K562 (cell line): ENCODE data around the gene DPH1. TPM values are rescaled to one million over a fixed set of nuclear protein-coding genes. Genes with fewer than 3 reads are reported as not detected.

Experiments
- CBX8 ChIP-seq: fragments of 200-600 bp; sonication (generic); IDR thresholded peaks from 2 replicates; pipeline ENCODE4 v1.6.1; 2012; ENCODE audit warnings: borderline replicate concordance, mixed run types, low read depth, mild to moderate bottlenecking, moderate library complexity, mixed read lengths, low read length, control low read depth, inconsistent platforms; ENCODE audit not compliant: poor library complexity, severe bottlenecking; ENCODE audit errors: extremely low read depth
- CEBPG ChIP-seq, 3 experiments: fragments of 200-800 bp in 1 of 3; sonication (Bioruptor generic) in 1 of 3; sonication (generic) in 1 of 3; formaldehyde crosslinking in 1 of 3; IDR thresholded peaks in 2 of 3; conservative IDR thresholded peaks in 1 of 3; 2 replicates each; pipeline versions ENCODE4 v1.6.1 to v1.8.0; 2016 to 2022; ENCODE audit warnings: missing compliant biosample characterization in 2 of 3, missing genetic modification characterization in 2 of 3, mild to moderate bottlenecking in 1 of 3, missing genetic modification reagents in 1 of 3
- CXXC5 ChIP-seq: fragments of 250-450 bp; sonication (Bioruptor Pico); IDR thresholded peaks from 2 replicates; pipeline ENCODE4 v1.8.0; 2022; ENCODE audit warnings: inconsistent platforms, mild to moderate bottlenecking, moderate library complexity
- ETV6 ChIP-seq, 3 experiments: fragments of 150-350 bp in 1 of 3; sonication (generic) in 1 of 3; formaldehyde crosslinking in 1 of 3; IDR thresholded peaks; 2 replicates each; pipeline versions ENCODE4 v1.6.1 to v1.8.0; 2014 to 2022; ENCODE audit warnings: borderline replicate concordance in 2 of 3, low read depth in 2 of 3, antibody characterized with exemption in 1 of 3, low read length in 1 of 3, mild to moderate bottlenecking in 1 of 3, missing genetic modification reagents in 1 of 3
- GABPB1 ChIP-seq: sonication (generic); formaldehyde crosslinking; IDR thresholded peaks from 2 replicates; pipeline ENCODE4 v1.8.0; 2022; ENCODE audit warnings: mild to moderate bottlenecking, missing genetic modification reagents
- HMGN3 ChIP-seq: IDR thresholded peaks from 2 replicates; pipeline ENCODE4 v1.6.1; 2011; ENCODE audit warnings: borderline replicate concordance, low read depth, mild to moderate bottlenecking, mixed read lengths, low read length; ENCODE audit not compliant: insufficient read length; ENCODE audit errors: extremely low read depth
- KLF1 ChIP-seq: fragments of 450-650 bp; IDR thresholded peaks from 2 replicates; pipeline ENCODE4 v1.6.1; 2016; ENCODE audit warnings: missing genetic modification characterization, missing compliant biosample characterization
- MED1 ChIP-seq: sonication (generic); formaldehyde crosslinking; IDR thresholded peaks from 2 replicates; pipeline ENCODE4 v1.8.1; 2023; ENCODE audit warnings: missing genetic modification reagents, borderline replicate concordance
- MYNN ChIP-seq, 2 experiments: sonication (generic); formaldehyde crosslinking in 1 of 2; IDR thresholded peaks; 2 replicates each; pipeline versions ENCODE4 v1.5.0 to v1.6.1; 2016 to 2020; ENCODE audit warnings: antibody characterized with exemption in 1 of 2, missing genetic modification reagents in 1 of 2
- SIN3B ChIP-seq: fragments of 450-650 bp; IDR thresholded peaks from 2 replicates; pipeline ENCODE4 v1.6.1; 2017; ENCODE audit warnings: low read depth, mild to moderate bottlenecking, moderate library complexity
- SMAD2 ChIP-seq: fragments of 150-350 bp; IDR thresholded peaks from 2 replicates; pipeline ENCODE4 v1.6.1; 2014; ENCODE audit warnings: low read depth, mild to moderate bottlenecking, low read length
- TBP ChIP-seq: optimal IDR thresholded peaks from 2 replicates; pipeline ENCODE3; 2011; ENCODE audit warnings: low read depth, low read length, improper control_type of control experiment
- TEAD1 ChIP-seq, 2 experiments: fragments of 450-650 bp in 1 of 2; sonication (generic) in 1 of 2; formaldehyde crosslinking; IDR thresholded peaks; 2 replicates each; pipeline versions ENCODE4 v1.4.0 to v1.8.0; 2020 to 2022; ENCODE audit warnings: mild to moderate bottlenecking in 2 of 2, missing genetic modification reagents in 1 of 2
- TGIF2 ChIP-seq: sonication (generic); formaldehyde crosslinking; IDR thresholded peaks from 2 replicates; pipeline ENCODE4 v1.8.1; 2022; ENCODE audit warnings: mild to moderate bottlenecking, missing genetic modification reagents, moderate library complexity
- ZNF224 ChIP-seq: sonication (generic); formaldehyde crosslinking; IDR thresholded peaks from 2 replicates; pipeline ENCODE4 v1.8.0; 2022; ENCODE audit warnings: mild to moderate bottlenecking, missing genetic modification reagents
- polyA plus RNA-seq, 8 experiments: library from polyadenylated mRNA; depleted of rRNA in 4 of 8; stranded (reverse) in 5 of 8; unstranded in 3 of 8; fragments of >200 nt; fragmentation: Nextera tagmentation in 2 of 8; fragmentation: Illumina TruSeq in 1 of 8; extraction: Ambion mirVana in 2 of 8; extraction: Trizol in 1 of 8; gene quantifications; 2 replicates each; pipeline versions ENCODE4 v1.2.1 to v1.2.3, GENCODE V29; 2011 to 2014; ENCODE audit warnings: inconsistent platforms in 1 of 8, missing spikeins in 1 of 8
- total RNA-seq, 7 experiments: library from RNA; depleted of rRNA in 6 of 7; stranded (reverse); fragments of >200 nt in 6 of 7; fragmentation: Illumina TruSeq in 2 of 7; extraction: Trizol in 2 of 7; gene quantifications; 2 replicates each; pipeline versions ENCODE4 v1.2.1 to v1.2.3, GENCODE V29; 2011 to 2021; ENCODE audit warnings: low replicate concordance in 1 of 7
- TF ChIP-seq, protein P1 (sequence below): IDR thresholded peaks from 2 replicates; pipeline ENCODE4 v1.6.1; 2016; ENCODE audit warnings: missing genetic modification characterization, missing compliant biosample characterization
- TF ChIP-seq, protein P2 (sequence below): sonication (generic); formaldehyde crosslinking; IDR thresholded peaks from 2 replicates; pipeline ENCODE4 v1.4.0; 2020; ENCODE audit warnings: mild to moderate bottlenecking, missing genetic modification reagents
- TF ChIP-seq, protein P3 (sequence below): conservative IDR thresholded peaks from 2 replicates; pipeline ENCODE4 v1.6.1; 2011; ENCODE audit warnings: low read depth, mild to moderate bottlenecking, low read length; ENCODE audit not compliant: control insufficient read depth
- TF ChIP-seq, protein P4 (sequence below): fragments of 250-450 bp; sonication (Bioruptor Pico); IDR thresholded peaks from 2 replicates; pipeline ENCODE4 v1.5.0; 2021

The DPH1 gene
- total and polyA plus RNA-seq, 9 of the 15 experiments (the other 6 are each of a cell fraction or from before 2014, with no cell fraction given): 0.42 to 40.6 (median 20.2) TPM

DNA sequence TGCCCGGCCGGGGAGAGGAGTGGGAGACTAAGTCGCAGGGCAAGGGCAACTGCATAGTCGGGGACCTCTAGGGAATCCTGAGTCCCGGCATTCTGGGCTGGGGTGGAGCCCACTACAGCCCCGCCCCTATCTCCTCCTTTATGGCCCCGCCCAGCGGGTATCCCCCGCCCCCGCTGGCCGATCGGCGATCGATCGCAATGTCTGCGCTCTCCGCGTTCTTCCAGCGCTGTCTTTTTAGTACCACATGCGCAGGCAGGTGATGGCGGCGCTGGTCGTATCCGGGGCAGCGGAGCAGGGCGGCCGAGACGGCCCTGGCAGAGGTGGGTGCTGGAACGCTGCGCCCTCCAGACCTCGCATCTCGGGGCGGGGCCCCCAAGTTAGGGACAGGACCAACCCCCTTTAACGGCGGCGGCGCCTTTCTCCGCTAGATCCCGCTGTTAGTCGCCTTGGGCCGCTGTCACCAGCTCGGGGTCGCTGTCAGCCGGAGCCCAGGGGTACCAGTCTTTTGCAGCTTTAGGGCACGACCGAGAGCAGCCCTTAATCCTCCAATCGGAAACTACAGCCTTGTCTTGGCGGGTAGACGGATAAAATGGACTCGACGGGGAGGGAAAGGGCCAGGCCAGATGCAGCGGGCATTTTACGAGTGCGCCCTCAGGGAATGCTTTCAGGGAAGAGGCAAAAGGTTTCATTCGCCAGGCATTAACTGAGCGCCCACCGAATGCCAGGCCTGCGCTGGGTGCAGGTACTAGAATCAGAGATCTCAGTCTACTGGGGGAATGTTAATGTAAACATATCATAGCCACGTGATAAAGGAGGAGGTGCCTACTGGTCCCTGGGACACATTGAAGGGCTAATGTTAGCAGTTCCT lies at the start of gene DPH1 (continued):
- TF ChIP-seq TBP (peak; percentile 70), ZNF224 (CRISPR knock-in tag) (no peak), KLF1 (tag) (no peak), MED1 (no peak), HMGN3 (peak; percentile 48), MYNN (IDR thresholded peaks at IDR 0.05) (no peak), MYNN (CRISPR knock-in tag; IDR thresholded peaks at IDR 0.05) (no peak), GABPB1 (CRISPR knock-in tag) (peak; percentile 66; the same call in 1 of the 2 replicates), ETV6 (IDR thresholded peaks at IDR 0.05; ENCODE audit: borderline replicate concordance in 1 of 2, low read depth in 2 of 2, low read length in 1 of 2) (no peak), ETV6 (CRISPR knock-in tag; IDR thresholded peaks at IDR 0.05; ENCODE audit: borderline replicate concordance) (no peak), SMAD2 (no peak), CXXC5 (CRISPR knock-in tag) (peak; percentile 42), CBX8 (no peak), TEAD1 (CRISPR knock-in tag; IDR thresholded peaks at IDR 0.05) (peak in 1 of 2 experiments; percentile 64; a peak in 1 of 4 replicates), TGIF2 (no peak), SIN3B (peak; percentile 71), CEBPG (CRISPR knock-in tag; IDR thresholded peaks at IDR 0.05) (no peak; the same call in 1 of the 2 replicates), CEBPG (tag; conservative IDR thresholded peaks at IDR 0.05 in 1 of 2, IDR thresholded peaks at IDR 0.05 in 1 of 2) (no peak)
- TF ChIP-seq, protein P1, sequence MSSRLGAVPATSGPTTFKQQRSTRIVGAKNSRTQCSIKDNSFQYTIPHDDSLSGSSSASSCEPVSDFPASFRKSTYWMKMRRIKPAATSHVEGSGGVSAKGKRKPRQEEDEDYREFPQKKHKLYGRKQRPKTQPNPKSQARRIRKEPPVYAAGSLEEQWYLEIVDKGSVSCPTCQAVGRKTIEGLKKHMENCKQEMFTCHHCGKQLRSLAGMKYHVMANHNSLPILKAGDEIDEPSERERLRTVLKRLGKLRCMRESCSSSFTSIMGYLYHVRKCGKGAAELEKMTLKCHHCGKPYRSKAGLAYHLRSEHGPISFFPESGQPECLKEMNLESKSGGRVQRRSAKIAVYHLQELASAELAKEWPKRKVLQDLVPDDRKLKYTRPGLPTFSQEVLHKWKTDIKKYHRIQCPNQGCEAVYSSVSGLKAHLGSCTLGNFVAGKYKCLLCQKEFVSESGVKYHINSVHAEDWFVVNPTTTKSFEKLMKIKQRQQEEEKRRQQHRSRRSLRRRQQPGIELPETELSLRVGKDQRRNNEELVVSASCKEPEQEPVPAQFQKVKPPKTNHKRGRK (tag): no peak
- TF ChIP-seq, protein P2, sequence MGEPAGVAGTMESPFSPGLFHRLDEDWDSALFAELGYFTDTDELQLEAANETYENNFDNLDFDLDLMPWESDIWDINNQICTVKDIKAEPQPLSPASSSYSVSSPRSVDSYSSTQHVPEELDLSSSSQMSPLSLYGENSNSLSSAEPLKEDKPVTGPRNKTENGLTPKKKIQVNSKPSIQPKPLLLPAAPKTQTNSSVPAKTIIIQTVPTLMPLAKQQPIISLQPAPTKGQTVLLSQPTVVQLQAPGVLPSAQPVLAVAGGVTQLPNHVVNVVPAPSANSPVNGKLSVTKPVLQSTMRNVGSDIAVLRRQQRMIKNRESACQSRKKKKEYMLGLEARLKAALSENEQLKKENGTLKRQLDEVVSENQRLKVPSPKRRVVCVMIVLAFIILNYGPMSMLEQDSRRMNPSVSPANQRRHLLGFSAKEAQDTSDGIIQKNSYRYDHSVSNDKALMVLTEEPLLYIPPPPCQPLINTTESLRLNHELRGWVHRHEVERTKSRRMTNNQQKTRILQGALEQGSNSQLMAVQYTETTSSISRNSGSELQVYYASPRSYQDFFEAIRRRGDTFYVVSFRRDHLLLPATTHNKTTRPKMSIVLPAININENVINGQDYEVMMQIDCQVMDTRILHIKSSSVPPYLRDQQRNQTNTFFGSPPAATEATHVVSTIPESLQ (CRISPR knock-in tag): peak; percentile 34; the same call in 1 of the 2 replicates
- TF ChIP-seq, protein P3, sequence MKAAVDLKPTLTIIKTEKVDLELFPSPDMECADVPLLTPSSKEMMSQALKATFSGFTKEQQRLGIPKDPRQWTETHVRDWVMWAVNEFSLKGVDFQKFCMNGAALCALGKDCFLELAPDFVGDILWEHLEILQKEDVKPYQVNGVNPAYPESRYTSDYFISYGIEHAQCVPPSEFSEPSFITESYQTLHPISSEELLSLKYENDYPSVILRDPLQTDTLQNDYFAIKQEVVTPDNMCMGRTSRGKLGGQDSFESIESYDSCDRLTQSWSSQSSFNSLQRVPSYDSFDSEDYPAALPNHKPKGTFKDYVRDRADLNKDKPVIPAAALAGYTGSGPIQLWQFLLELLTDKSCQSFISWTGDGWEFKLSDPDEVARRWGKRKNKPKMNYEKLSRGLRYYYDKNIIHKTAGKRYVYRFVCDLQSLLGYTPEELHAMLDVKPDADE: peak; percentile 99
- TF ChIP-seq, protein P4, sequence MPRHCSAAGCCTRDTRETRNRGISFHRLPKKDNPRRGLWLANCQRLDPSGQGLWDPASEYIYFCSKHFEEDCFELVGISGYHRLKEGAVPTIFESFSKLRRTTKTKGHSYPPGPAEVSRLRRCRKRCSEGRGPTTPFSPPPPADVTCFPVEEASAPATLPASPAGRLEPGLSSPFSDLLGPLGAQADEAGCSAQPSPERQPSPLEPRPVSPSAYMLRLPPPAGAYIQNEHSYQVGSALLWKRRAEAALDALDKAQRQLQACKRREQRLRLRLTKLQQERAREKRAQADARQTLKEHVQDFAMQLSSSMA: no peak
